SU-DHL-6 (cell line): ENCODE data around the gene KRTAP5-2.
A peak's percentile ranks its signal among the peaks of the same experiment; 100 is the strongest.

Source experiments
- H2AFZ ChIP-seq: fragments of 200-600 bp; sonication (generic); 2 replicates; pipeline ENCODE4 v1.6.1; 2014; ENCODE audit warnings: low read depth, mild to moderate bottlenecking, moderate library complexity, mixed read lengths, antibody characterized with exemption, low read length; ENCODE audit not compliant: severe bottlenecking
- H3F3A ChIP-seq: fragments of 200-600 bp; shearing (Covaris generic); 2 replicates; pipeline ENCODE4 v1.6.0; 2016; ENCODE audit warnings: antibody characterized with exemption, mild to moderate bottlenecking; ENCODE audit not compliant: insufficient read depth
- H3K27ac ChIP-seq: fragments of 200-600 bp; sonication (generic); 2 replicates; pipeline ENCODE4 v1.5.1; 2016; ENCODE audit warnings: low read depth, mild to moderate bottlenecking, low read length, moderate library complexity, mixed read lengths
- H3K27me3 ChIP-seq: fragments of 200-600 bp; sonication (generic), shearing (Covaris generic); 2 replicates; pipeline ENCODE4 v1.6.0; 2014; ENCODE audit warnings: mild to moderate bottlenecking, low read length
- H3K36me3 ChIP-seq: fragments of 200-600 bp; sonication (generic); 2 replicates; pipeline ENCODE4 v1.6.1; 2014; ENCODE audit warnings: mild to moderate bottlenecking, low read length, mixed read lengths
- H3K4me2 ChIP-seq: fragments of 300-600, 200-600 bp; shearing (Covaris generic), sonication (generic); 2 replicates; pipeline ENCODE4 v1.6.0; 2014; ENCODE audit warnings: low read length, low read depth, mild to moderate bottlenecking; ENCODE audit not compliant: poor library complexity, severe bottlenecking
- H3K4me3 ChIP-seq: fragments of 200-600 bp; sonication (generic); 2 replicates; pipeline ENCODE4 v1.5.1; 2014; ENCODE audit warnings: antibody characterized with exemption, low read length, mild to moderate bottlenecking, mixed read lengths; ENCODE audit not compliant: insufficient read depth, poor library complexity, severe bottlenecking
- H3K79me2 ChIP-seq: fragments of 200-600 bp; sonication (generic); 2 replicates; pipeline ENCODE4 v1.6.1; 2014; ENCODE audit warnings: mild to moderate bottlenecking, low read length, moderate library complexity; ENCODE audit not compliant: insufficient read depth
- H3K9ac ChIP-seq: fragments of 200-600 bp; sonication (generic); 2 replicates; pipeline ENCODE4 v1.7.0; 2014; ENCODE audit warnings: mild to moderate bottlenecking, low read length
- H3K9me2 ChIP-seq: fragments of 200-600 bp; sonication (generic); replicated peaks from 2 replicates; pipeline ENCODE4 v1.6.1; 2014; ENCODE audit warnings: low read length; ENCODE audit not compliant: insufficient read depth
- H3K9me3 ChIP-seq: fragments of 200-600 bp; sonication (generic); 2 replicates; pipeline ENCODE4 v1.6.1; 2014; ENCODE audit warnings: low read length, mixed read lengths; ENCODE audit not compliant: insufficient read depth
- H4K20me1 ChIP-seq: fragments of 200-600 bp; sonication (generic); 2 replicates; pipeline ENCODE4 v1.6.1; 2014; ENCODE audit warnings: low read depth, mild to moderate bottlenecking, antibody characterized with exemption, low read length, moderate library complexity, mixed read lengths
- CTCF ChIP-seq: fragments of 200-600 bp; sonication (generic); IDR thresholded peaks from one replicate; pipeline ENCODE4 v1.5.1; 2017; ENCODE audit warnings: antibody characterized with exemption, mild to moderate bottlenecking, low read length, moderate library complexity; ENCODE audit not compliant: insufficient read depth, poor library complexity, severe bottlenecking
- EZH2phosphoT487 ChIP-seq: fragments of 200-600 bp; sonication (generic), shearing (Covaris generic); conservative IDR thresholded peaks from 2 replicates; pipeline ENCODE4 v1.6.1; 2018; ENCODE audit warnings: mild to moderate bottlenecking, antibody characterized with exemption, low read length, moderate library complexity, mixed read lengths

KRTAP5-2 gene

GRCh38 chr11:1574238-1574932 is 23.7 kb downstream of the KRTAP5-2 start:
- H3K9ac ChIP-seq: peak overlapping the region; percentile 32; the same call in 1 of the 2 replicates

GRCh38 chr11:1573903-1574237 is 24.2 kb downstream of the KRTAP5-2 start:
- Histone ChIP-seq H2AFZ (no peak overlapping the region), H3K9ac (peak overlapping the region; percentile 32; the same call in 1 of the 2 replicates), H3K4me2 (peak overlapping the region; percentile 68), H3K79me2 (no peaks in the 10 kb centered on the region), H3K9me3 (no peaks in the 10 kb centered on the region), H3K4me3 (peak overlapping the region; percentile 47), H3K27me3 (no peaks in the 10 kb centered on the region), H3K27ac (no peak overlapping the region), H4K20me1 (no peaks in the 10 kb centered on the region), H3K9me2 (no peaks in the 10 kb centered on the region), H3K36me3 (no peaks in the 10 kb centered on the region), H3F3A (no peaks in the 10 kb centered on the region)
- TF ChIP-seq EZH2phosphoT487 (no peak), CTCF (no peak)

More at GRCh38 chr11:1574238-1574932, 23.7 kb downstream of the KRTAP5-2 start:
- Histone ChIP-seq H3K27me3 (no peaks in the 10 kb centered on the region), H3K36me3 (no peaks in the 10 kb centered on the region), H4K20me1 (no peaks in the 10 kb centered on the region), H3K79me2 (no peaks in the 10 kb centered on the region), H2AFZ (no peak overlapping the region), H3K9me3 (no peaks in the 10 kb centered on the region), H3F3A (no peaks in the 10 kb centered on the region), H3K27ac (no peak overlapping the region), H3K9me2 (no peaks in the 10 kb centered on the region), H3K4me3 (peak overlapping the region; percentile 47), H3K4me2 (peak overlapping the region; percentile 68)
- TF ChIP-seq EZH2phosphoT487 (no peak), CTCF (peak; percentile 82)

- Histone ChIP-seq H2AFZ (no peak overlapping the region), H3K9me3 (no peaks in the 10 kb centered on the region), H3K27ac (no peak overlapping the region), H3K9ac (peak overlapping the region; percentile 51; the same call in 1 of the 2 replicates), H3K79me2 (no peaks in the 10 kb centered on the region), H3K36me3 (no peaks in the 10 kb centered on the region), H3K4me2 (peak overlapping the region; percentile 68), H3K9me2 (no peaks in the 10 kb centered on the region), H3K4me3 (peak overlapping the region; percentile 53), H3F3A (no peaks in the 10 kb centered on the region), H4K20me1 (no peaks in the 10 kb centered on the region), H3K27me3 (no peaks in the 10 kb centered on the region)
- TF ChIP-seq EZH2phosphoT487 (no peak), CTCF (no peak)
These were observed 24.8 kb downstream of the KRTAP5-2 start for GRCh38 chr11:1573077-1573902.
